AG04449 (cell line): ENCODE results near the gene USB1.

Experiments used
- CTCF ChIA-PET: fragments of 350-600 bp; formaldehyde crosslinking; extraction: SDS; loops from one replicate; lab custom pipeline; 2021; ENCODE audit warnings: antibody characterized with exemption; lab: Yijun Ruan, JAX
- POLR2A ChIA-PET: fragments of 400-600, 350-600 bp; formaldehyde crosslinking; extraction: SDS; loops from one replicate; lab custom pipeline; 2020; ENCODE audit warnings: antibody characterized with exemption, inconsistent platforms; lab: Yijun Ruan, JAX
- DNase-seq: peaks from one replicate; pipeline ENCODE4 v3.0.0-alpha.2; 2010; ENCODE audit warnings: low read depth, low spot score
- H3K4me3 ChIP-seq: 2 replicates; pipeline ENCODE4 v1.5.1; 2011; ENCODE audit warnings: low read depth, mild to moderate bottlenecking, control low read depth, low read length
- CTCF ChIP-seq: IDR thresholded peaks from one replicate; pipeline ENCODE4 v1.5.1; 2011; ENCODE audit warnings: mild to moderate bottlenecking, moderate library complexity, low read length, control low read depth, inconsistent platforms; ENCODE audit not compliant: insufficient read depth; ENCODE audit errors: missing control alignments

The USB1 gene

GRCh38 chr16:58040496-58040846, 39.3 kb downstream of the USB1 start:
- ChIA-PET POLR2A (no interaction called here), CTCF (interaction anchor here (0.6 to 0.8 kb wide), 2 partner anchors 14 to 521 kb away, joined by 3 read pairs; no protein-coding TSS in a partner anchor)
- TF ChIP-seq CTCF: no peak
- no peak overlapping the region for H3K4me3 ChIP-seq
- no peak for DNase-seq

- ChIA-PET CTCF (interaction anchor here (0.6 kb wide), 1 partner anchor 521 kb away, joined by 3 read pairs; no protein-coding TSS in a partner anchor), POLR2A (no interaction called here)
- no peak for DNase-seq
- no peak for TF ChIP-seq CTCF
- H3K4me3 ChIP-seq: no peak overlapping the region
These were observed 39.9 kb downstream of the USB1 start for GRCh38 chr16:58040945-58041627.

- CTCF ChIA-PET: no interaction called here
These were observed 40.4 kb downstream of the USB1 start for GRCh38 chr16:58041628-58041955.

GRCh38 chr16:58042001-58042885, 41.0 kb downstream of the USB1 start:
- DNase-seq: no peak
- TF ChIP-seq CTCF: no peak
- ChIA-PET CTCF (no interaction called here), POLR2A (no interaction called here)
- no peak overlapping the region for H3K4me3 ChIP-seq

More at GRCh38 chr16:58041628-58041955, 40.4 kb downstream of the USB1 start:
- TF ChIP-seq CTCF: no peak
- no peak for DNase-seq
- no peak overlapping the region for H3K4me3 ChIP-seq
- POLR2A ChIA-PET: no interaction called here

- no peak for DNase-seq
- no peak overlapping the region for H3K4me3 ChIP-seq
- ChIA-PET POLR2A (no interaction called here), CTCF (no interaction called here)
- TF ChIP-seq CTCF: no peak
These were observed 41.8 kb downstream of the USB1 start for GRCh38 chr16:58042886-58043515.
